Large intestine (tissue), 3 donors: Measurements from ENCODE around the gene MYH9. TPM values are rescaled to one million over a fixed set of nuclear protein-coding genes. Genes with fewer than 3 reads are reported as not detected.

Experiments used
- DNase-seq, 2 donors: peaks; one replicate each; pipeline versions ENCODE4 v3.0.0 to v3.0.0-alpha.2; 2013
- H3K27ac ChIP-seq: one replicate; pipeline ENCODE4 v1.5.1; 2013; ENCODE audit warnings: low read length
- H3K27me3 ChIP-seq: 2 replicates; pipeline ENCODE4 v1.6.1; 2013; ENCODE audit warnings: low read length; ENCODE audit not compliant: control insufficient read depth, insufficient read depth
- H3K36me3 ChIP-seq: 2 replicates; pipeline ENCODE4 v1.6.1; 2013; ENCODE audit warnings: low read length; ENCODE audit not compliant: control insufficient read depth, insufficient read depth
- H3K4me1 ChIP-seq: one replicate; pipeline ENCODE4 v1.6.1; 2013; ENCODE audit warnings: low read length; ENCODE audit not compliant: control insufficient read depth, insufficient read depth
- H3K4me3 ChIP-seq: one replicate; pipeline ENCODE4 v1.5.1; 2013; ENCODE audit warnings: low read length
- H3K9me3 ChIP-seq: one replicate; pipeline ENCODE4 v1.6.1; 2013; ENCODE audit warnings: mild to moderate bottlenecking, low read depth, low read length, moderate library complexity; ENCODE audit not compliant: control insufficient read depth
- WGBS: methylation state at CpG from one replicate; pipeline ENCODE4 v1.1.5; 2013; ENCODE audit warnings: low lambda C conversion rate; ENCODE audit not compliant: insufficient coverage; 5-methylcytosine and 5-hydroxymethylcytosine counted together
- polyA plus RNA-seq: library from polyadenylated mRNA; unstranded; fragments of 120-200 nt; gene quantifications from one replicate; pipeline ENCODE4 v1.2.1, GENCODE V29; 2013

MYH9 gene
- polyA plus RNA-seq, 1 donor = 191 TPM

GRCh38 chr22:36244522-36245391, 143.0 kb downstream of the MYH9 start:
- Histone ChIP-seq H3K27ac (no peak overlapping the region), H3K9me3 (no peaks in the 10 kb centered on the region), H3K4me1 (peaks cover 2% of the 10 kb centered on the region), H3K4me3 (no peak overlapping the region), H3K27me3 (no peaks in the 10 kb centered on the region), H3K36me3 (no peaks in the 10 kb centered on the region)
- no CpG with 5 or more reads among the region's 5 CpGs for WGBS
- no peak for DNase-seq

DNA sequence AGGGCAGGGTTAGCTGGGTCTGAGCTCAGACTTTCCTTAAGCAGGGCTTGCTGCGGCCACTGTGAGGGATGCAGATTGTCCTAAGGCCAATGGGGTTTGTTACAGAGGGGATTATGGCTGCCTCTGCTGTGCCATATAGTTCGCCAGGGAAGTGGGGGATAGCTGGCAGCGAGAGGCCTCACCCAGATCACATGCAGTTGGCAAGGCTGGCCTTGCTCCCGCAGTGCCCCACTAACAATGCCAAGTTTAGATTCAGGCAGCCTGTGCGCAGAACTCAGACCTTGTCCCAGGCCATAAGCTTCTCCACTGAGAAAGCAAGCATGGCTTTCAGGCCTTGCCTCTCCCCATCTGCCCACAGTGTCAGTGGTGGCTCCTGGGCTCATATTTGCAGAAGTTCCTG, 143.8 kb downstream of the MYH9 start:
- no CpG with 5 or more reads among the region's 5 CpGs for WGBS
- no peak for DNase-seq
- H3K36me3 ChIP-seq = no peaks in the 10 kb centered on the region
- H3K4me1 ChIP-seq = peaks cover 5% of the 10 kb centered on the region
- H3K27me3 ChIP-seq = no peaks in the 10 kb centered on the region
- H3K9me3 ChIP-seq = no peaks in the 10 kb centered on the region
- H3K4me3 ChIP-seq = no peak overlapping the region
- no peak overlapping the region for H3K27ac ChIP-seq

- no peaks in the 10 kb centered on the region for H3K9me3 ChIP-seq
- peak within 1 kb of the TSS; percentile 55 for H3K4me3 ChIP-seq
- peaks cover 9% of the 10 kb centered on the region for H3K36me3 ChIP-seq
- peak; percentile 94 to 97 for DNase-seq
- H3K27ac ChIP-seq = peak within 1 kb of the TSS; percentile 90
- WGBS = no CpG with 5 or more reads among the region's 13 CpGs
- H3K27me3 ChIP-seq = no peaks in the 10 kb centered on the region
- peaks cover 15% of the 10 kb centered on the region for H3K4me1 ChIP-seq
These were observed 148.2 kb downstream of the MYH9 start, which contains the start of gene APOL2 for GRCh38 chr22:36239401-36240171. Gene APOL2 (minus strand): TSS chr22:36239527. CDS start chr22:36233162, 6,365 bp downstream.

DNA sequence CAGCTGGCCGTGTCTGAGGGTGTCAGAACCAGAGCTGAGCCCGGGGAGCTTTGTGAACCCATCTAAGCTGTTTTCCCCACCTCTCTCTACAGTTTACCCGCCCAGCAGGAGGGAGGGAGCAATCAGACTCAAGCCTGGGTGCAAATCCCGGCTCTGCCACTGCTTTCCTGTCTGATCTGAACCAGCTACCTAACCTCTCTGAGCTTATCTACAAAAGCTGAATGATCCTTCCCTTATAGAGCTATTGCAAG, 148.7 kb downstream of the MYH9 start:
- H3K4me3 ChIP-seq = peak overlapping the region; percentile 55
- H3K27ac ChIP-seq = peak overlapping the region; percentile 90
- no peaks in the 10 kb centered on the region for H3K27me3 ChIP-seq
- no peak for DNase-seq
- H3K4me1 ChIP-seq = peaks cover 15% of the 10 kb centered on the region
- H3K9me3 ChIP-seq = no peaks in the 10 kb centered on the region
- peaks cover 11% of the 10 kb centered on the region for H3K36me3 ChIP-seq
- WGBS = no CpG with 5 or more reads among the region's 4 CpGs

DNA sequence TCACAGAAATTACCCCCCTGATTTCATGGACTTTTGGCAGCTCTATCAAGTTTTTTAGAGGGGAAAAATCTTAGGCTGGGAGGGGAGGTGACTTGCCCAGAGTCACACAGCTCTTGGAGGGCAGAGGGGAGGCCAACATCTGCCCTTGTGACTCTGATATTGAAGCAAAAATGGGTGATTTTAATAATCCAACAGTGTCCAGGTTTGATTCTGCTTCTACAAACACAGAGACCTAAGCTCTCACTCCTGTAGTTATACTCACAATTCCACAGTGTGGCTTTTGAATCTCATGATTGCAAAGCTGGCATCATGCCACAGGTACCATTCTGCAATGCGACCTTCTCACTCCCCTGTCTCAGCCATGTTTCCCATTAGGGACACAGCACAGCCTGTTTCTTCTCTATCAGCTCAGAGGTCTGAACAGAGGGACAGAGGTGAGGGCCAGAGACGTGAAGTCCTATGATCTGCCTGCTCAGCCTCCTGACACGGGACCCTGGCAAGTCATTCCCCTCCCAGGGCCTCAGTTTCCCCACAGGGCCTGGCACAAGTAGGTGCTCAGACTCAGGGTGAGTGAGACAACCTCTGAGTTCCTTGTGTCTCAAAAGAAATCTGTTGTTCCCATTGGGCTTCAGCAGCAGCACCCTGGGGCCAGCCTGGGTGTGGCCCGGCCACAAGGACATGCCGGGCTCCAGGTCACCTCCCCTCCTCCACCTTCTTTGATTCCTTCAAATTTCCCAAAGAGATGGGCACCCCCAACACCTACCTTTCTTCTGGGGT, 149.2 kb downstream of the MYH9 start:
- peaks cover 11% of the 10 kb centered on the region for H3K36me3 ChIP-seq
- WGBS = no CpG with 5 or more reads among the region's 5 CpGs
- no peaks in the 10 kb centered on the region for H3K27me3 ChIP-seq
- DNase-seq = peak in 1 of 2 donors; percentile 40
- peaks cover 15% of the 10 kb centered on the region for H3K4me1 ChIP-seq
- H3K27ac ChIP-seq = peak overlapping the region; percentile 90
- H3K4me3 ChIP-seq = peak overlapping the region; percentile 55
- no peaks in the 10 kb centered on the region for H3K9me3 ChIP-seq

DNA sequence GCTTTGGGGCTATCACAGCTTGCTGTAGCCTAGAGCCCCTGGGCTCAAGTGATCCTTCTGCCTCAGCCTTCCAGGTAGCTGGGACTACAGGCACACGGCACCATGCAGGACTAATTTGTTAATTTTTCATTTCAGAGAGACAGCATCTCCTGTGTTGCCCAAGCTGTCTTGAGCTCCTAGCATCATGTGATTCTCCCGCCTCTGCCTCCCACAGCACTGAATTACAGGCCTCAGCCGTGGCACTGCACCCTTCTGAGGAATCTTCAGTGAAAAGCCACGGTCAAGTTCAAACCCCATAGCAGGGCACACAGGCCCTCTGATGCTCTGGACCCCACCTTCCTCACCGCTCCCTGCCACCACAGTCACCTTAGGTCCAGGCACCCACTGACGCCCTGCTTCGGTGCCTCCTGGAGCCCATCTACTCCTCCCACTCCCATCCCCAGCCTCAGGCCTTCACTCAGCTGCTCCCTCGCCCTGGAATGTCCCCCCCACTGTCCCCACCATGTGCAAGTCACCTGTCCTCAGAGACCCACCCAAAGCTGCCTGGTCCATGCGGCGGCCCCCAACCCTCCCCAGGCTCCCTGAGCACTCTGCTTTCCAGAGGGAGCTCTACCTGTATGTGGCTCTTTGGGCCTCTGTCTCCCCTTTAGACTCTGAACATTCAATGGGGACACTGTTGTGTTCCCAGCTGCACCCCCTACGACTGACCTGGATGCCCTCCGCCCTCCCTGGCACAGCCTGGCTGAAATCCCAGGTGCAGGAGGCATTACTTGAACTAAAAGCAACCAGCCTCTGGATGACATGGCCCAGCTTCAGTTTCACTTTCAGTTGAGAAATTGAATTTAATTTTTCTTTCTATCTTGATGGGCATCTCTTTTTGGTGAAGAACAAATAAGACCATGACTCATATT, 150.1 kb downstream of the MYH9 start:
- Histone ChIP-seq H3K4me1 (peaks cover 15% of the 10 kb centered on the region), H3K4me3 (peak overlapping the region; percentile 55), H3K27ac (peak overlapping the region; percentile 90), H3K27me3 (no peaks in the 10 kb centered on the region), H3K36me3 (peaks cover 18% of the 10 kb centered on the region), H3K9me3 (no peaks in the 10 kb centered on the region)
- peak in 1 of 2 donors; percentile 50 for DNase-seq
- no CpG with 5 or more reads among the region's 12 CpGs for WGBS

DNA sequence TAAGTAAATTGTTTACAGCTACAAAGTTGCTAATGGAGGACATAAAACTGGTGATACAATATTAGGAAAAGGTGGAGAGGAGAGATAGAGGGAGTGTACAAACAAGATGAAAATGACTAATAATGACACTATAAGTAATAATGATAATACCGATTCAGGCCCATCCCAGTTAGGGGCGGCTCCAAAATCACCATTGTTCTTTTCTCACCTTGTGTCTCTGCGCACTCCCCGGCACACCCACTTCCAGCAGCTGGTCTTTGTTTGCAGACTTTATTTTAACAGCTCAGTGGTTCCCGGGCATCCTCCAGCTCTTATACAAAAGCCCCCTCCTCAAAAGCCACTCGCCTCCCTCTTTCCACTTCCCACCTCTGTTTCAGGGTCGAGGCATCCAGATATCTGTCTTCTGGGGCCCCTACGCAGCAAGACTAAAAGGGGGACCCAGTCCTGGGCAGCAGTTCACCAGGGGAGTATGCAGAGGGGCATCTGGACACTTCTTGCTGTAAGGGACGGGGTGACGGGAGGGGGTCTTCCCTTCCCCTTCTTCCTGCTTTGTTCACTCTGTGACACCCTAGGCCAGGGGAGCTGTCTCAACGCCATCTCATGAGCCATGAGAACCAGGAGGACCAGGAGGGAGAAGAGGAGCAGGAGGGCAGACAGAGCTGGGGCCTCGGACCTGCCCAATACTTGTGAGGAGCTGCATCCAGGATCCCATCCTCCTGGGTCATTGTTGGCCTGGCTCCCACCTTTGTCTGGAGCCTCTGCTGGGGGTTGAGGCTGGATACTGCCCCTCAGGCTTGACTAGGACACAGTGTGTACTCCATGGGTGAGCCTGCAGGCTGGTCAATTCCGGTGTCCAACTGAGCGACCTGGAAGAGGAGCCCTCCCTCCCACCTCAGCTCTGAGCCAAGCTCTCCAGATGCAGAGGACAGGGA, 151.1 kb downstream of the MYH9 start:
- 70% methylated on average over 2 of the region's 14 CpGs for WGBS
- Histone ChIP-seq H3K36me3 (peaks cover 29% of the 10 kb centered on the region), H3K27me3 (no peaks in the 10 kb centered on the region), H3K4me1 (peaks cover 15% of the 10 kb centered on the region), H3K9me3 (no peaks in the 10 kb centered on the region), H3K4me3 (no peak overlapping the region), H3K27ac (no peak overlapping the region)
- no peak for DNase-seq

- H3K9me3 ChIP-seq = no peaks in the 10 kb centered on the region
- H3K27me3 ChIP-seq = no peaks in the 10 kb centered on the region
- peaks cover 15% of the 10 kb centered on the region for H3K4me1 ChIP-seq
- H3K36me3 ChIP-seq = peaks cover 38% of the 10 kb centered on the region
- no peak overlapping the region for H3K4me3 ChIP-seq
- WGBS = 100% methylated on average over 1 of the region's 3 CpGs
- DNase-seq = no peak
- no peak overlapping the region for H3K27ac ChIP-seq
These were observed 152.2 kb downstream of the MYH9 start for GRCh38 chr22:36235585-36235984.

DNA sequence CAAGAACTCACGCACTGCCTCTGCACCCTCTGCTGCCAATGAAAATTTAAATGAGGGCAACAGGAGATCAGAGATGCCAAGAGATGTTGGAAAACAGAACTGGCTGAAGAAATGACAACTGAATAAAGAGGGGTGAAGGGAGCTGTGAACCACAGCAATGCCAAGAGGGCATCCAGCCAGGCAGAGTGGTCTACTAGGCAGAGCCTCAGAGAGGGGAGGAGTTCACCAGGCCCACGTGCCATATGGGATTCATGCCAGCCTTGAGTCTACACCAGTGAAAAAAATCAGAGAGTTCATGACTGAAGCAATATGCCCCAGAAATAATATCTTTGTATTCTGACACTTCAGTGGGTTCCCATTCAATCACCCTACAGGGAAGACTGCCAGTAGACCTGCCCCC, 152.8 kb downstream of the MYH9 start:
- DNase-seq = no peak
- Histone ChIP-seq H3K27ac (no peak overlapping the region), H3K36me3 (peaks cover 43% of the 10 kb centered on the region), H3K27me3 (no peaks in the 10 kb centered on the region), H3K4me1 (peaks cover 14% of the 10 kb centered on the region), H3K4me3 (no peak overlapping the region), H3K9me3 (no peaks in the 10 kb centered on the region)
- 100% methylated on average over 1 of the region's 2 CpGs for WGBS
